Smooth muscle cell (in vitro differentiated cells): ENCODE measurements around the gene SHQ1. TPM values are rescaled to one million over a fixed set of nuclear protein-coding genes. Genes with fewer than 3 reads are reported as not detected.

Source experiments
- DNase-seq: peaks from one replicate; lab custom pipeline; 2025; ENCODE audit not compliant: unreplicated experiment; lab: John Stamatoyannopoulos, UW
- H2AFZ ChIP-seq: fragments of 200-600 bp; sonication (generic); 2 replicates; pipeline ENCODE4 v1.6.0; 2016; ENCODE audit warnings: antibody characterized with exemption, low read depth, mild to moderate bottlenecking
- H3F3A ChIP-seq: fragments of 200-600 bp; sonication (generic); 2 replicates; pipeline ENCODE4 v1.6.0; 2017; ENCODE audit warnings: antibody characterized with exemption, low read depth
- H3K27ac ChIP-seq: fragments of 200-600 bp; sonication (generic); 2 replicates; pipeline ENCODE4 v1.5.1; 2016; ENCODE audit warnings: low read depth, mild to moderate bottlenecking
- H3K27me3 ChIP-seq: fragments of 200-600 bp; sonication (generic); 2 replicates; pipeline ENCODE4 v1.6.1; 2016; ENCODE audit warnings: low read depth, mild to moderate bottlenecking
- H3K36me3 ChIP-seq: fragments of 200-600 bp; sonication (generic); 2 replicates; pipeline ENCODE4 v1.5.1; 2016; ENCODE audit warnings: low read depth
- H3K4me1 ChIP-seq: fragments of 200-600 bp; sonication (generic); 2 replicates; pipeline ENCODE4 v1.5.1; 2016; ENCODE audit warnings: low read depth
- H3K4me2 ChIP-seq: fragments of 200-600 bp; sonication (generic); 2 replicates; pipeline ENCODE4 v1.6.0; 2016; ENCODE audit warnings: mild to moderate bottlenecking
- H3K4me3 ChIP-seq: fragments of 200-600 bp; sonication (generic); 2 replicates; pipeline ENCODE4 v1.5.1; 2016; ENCODE audit warnings: mild to moderate bottlenecking
- H3K79me2 ChIP-seq: fragments of 200-600 bp; sonication (generic); 2 replicates; pipeline ENCODE4 v1.6.0; 2016; ENCODE audit warnings: low read depth, mild to moderate bottlenecking
- H3K9ac ChIP-seq: fragments of 200-600 bp; sonication (generic); 2 replicates; pipeline ENCODE4 v1.6.0; 2016; ENCODE audit warnings: low read depth
- H3K9me3 ChIP-seq: fragments of 200-600 bp; sonication (generic); replicated peaks from 2 replicates; pipeline ENCODE4 v1.5.1; 2016; ENCODE audit warnings: low read depth
- H4K20me1 ChIP-seq: fragments of 200-600 bp; sonication (generic); 2 replicates; pipeline ENCODE4 v1.6.0; 2016; ENCODE audit warnings: low read depth
- CTCF ChIP-seq: fragments of 200-600 bp; sonication (generic); IDR thresholded peaks from 2 replicates; pipeline ENCODE4 v1.5.1; 2017; ENCODE audit warnings: borderline replicate concordance, mild to moderate bottlenecking, antibody characterized with exemption; ENCODE audit not compliant: insufficient read depth, poor library complexity, severe bottlenecking
- WGBS: methylation state at CpG from one replicate; pipeline ENCODE4 v1.1.7; 2016; ENCODE audit warnings: low lambda C conversion rate; 5-methylcytosine and 5-hydroxymethylcytosine counted together
- polyA plus RNA-seq: library from polyadenylated mRNA; unstranded; fragments of >200 nt; fragmentation: Nextera tagmentation; extraction: Ambion mirVana; gene quantifications from 2 replicates; pipeline ENCODE4 v1.2.1, GENCODE V29; 2016
- total RNA-seq: library from RNA; depleted of rRNA; stranded (reverse); fragments of >200 nt; gene quantifications from 2 replicates; pipeline ENCODE4 v1.2.3, GENCODE V29; 2014

Gene SHQ1
- total and polyA plus RNA-seq, 2 experiments from 2014 or later, result 13.1 to 14.8 TPM

GRCh38 chr3:72891053-72891855, 43.0 kb upstream of the SHQ1 start:
- peak overlapping the region; percentile 95 for H3K4me2 ChIP-seq
- H2AFZ ChIP-seq, result no peak overlapping the region
- peaks cover 3% of the 10 kb centered on the region for H4K20me1 ChIP-seq
- H3K4me3 ChIP-seq, result peak overlapping the region; percentile 5
- peak overlapping the region; percentile 93 for H3K27ac ChIP-seq
- H3F3A ChIP-seq, result peaks cover 28% of the 10 kb centered on the region
- TF ChIP-seq CTCF, result no peak
- no peaks in the 10 kb centered on the region for H3K9me3 ChIP-seq
- H3K27me3 ChIP-seq, result no peaks in the 10 kb centered on the region
- H3K4me1 ChIP-seq, result peaks cover 34% of the 10 kb centered on the region
- DNase-seq, result peak; percentile 12
- no peaks in the 10 kb centered on the region for H3K36me3 ChIP-seq
- H3K79me2 ChIP-seq, result no peaks in the 10 kb centered on the region
- peak overlapping the region; percentile 66 for H3K9ac ChIP-seq
- 7% methylated on average over 8 of the region's 8 CpGs for WGBS

GRCh38 chr3:72890166-72890925, 42.1 kb upstream of the SHQ1 start:
- no peak for DNase-seq
- H3K4me3 ChIP-seq, result peak overlapping the region; percentile 3
- peaks cover 28% of the 10 kb centered on the region for H3F3A ChIP-seq
- peak overlapping the region; percentile 93 for H3K27ac ChIP-seq
- WGBS, result 91% methylated on average over 10 of the region's 10 CpGs
- peaks cover 34% of the 10 kb centered on the region for H3K4me1 ChIP-seq
- peak overlapping the region; percentile 95 for H3K4me2 ChIP-seq
- no peaks in the 10 kb centered on the region for H3K79me2 ChIP-seq
- no peaks in the 10 kb centered on the region for H3K36me3 ChIP-seq
- H3K9me3 ChIP-seq, result no peaks in the 10 kb centered on the region
- TF ChIP-seq CTCF, result no peak
- H3K9ac ChIP-seq, result no peak overlapping the region
- H2AFZ ChIP-seq, result no peak overlapping the region
- no peaks in the 10 kb centered on the region for H4K20me1 ChIP-seq
- no peaks in the 10 kb centered on the region for H3K27me3 ChIP-seq

- no peaks in the 10 kb centered on the region for H4K20me1 ChIP-seq
- no peaks in the 10 kb centered on the region for H3K36me3 ChIP-seq
- no peaks in the 10 kb centered on the region for H3K27me3 ChIP-seq
- H3K27ac ChIP-seq, result peak overlapping the region; percentile 39
- H3K79me2 ChIP-seq, result no peaks in the 10 kb centered on the region
- H3F3A ChIP-seq, result peaks cover 28% of the 10 kb centered on the region
- no peaks in the 10 kb centered on the region for H3K9me3 ChIP-seq
- WGBS, result 55% methylated on average over 13 of the region's 13 CpGs
- TF ChIP-seq CTCF, result no peak
- H2AFZ ChIP-seq, result peak overlapping the region; percentile 30
- peak overlapping the region; percentile 26 for H3K9ac ChIP-seq
- DNase-seq, result no peak
- peaks cover 34% of the 10 kb centered on the region for H3K4me1 ChIP-seq
- H3K4me3 ChIP-seq, result peak overlapping the region; percentile 66
- peak overlapping the region; percentile 95 for H3K4me2 ChIP-seq
Observed at GRCh38 chr3:72889310-72890165, 41.3 kb upstream of the SHQ1 start.
